Tibial nerve (tissue), 4 donors: Measurements from ENCODE around the gene DYNLRB1.

ENCODE experiments used
- CTCF ChIP-seq, 5 experiments: fragments of 200-600 bp in 3 of 5; fragments of 450-650 bp in 2 of 5; sonication (generic) in 3 of 5; IDR thresholded peaks; one replicate each; pipeline ENCODE4 v1.5.1; 2016 to 2019; ENCODE audit warnings: antibody characterized with exemption in 5 of 5, mild to moderate bottlenecking in 3 of 5, moderate library complexity in 2 of 5
- EP300 ChIP-seq, 2 donors: sonication (generic); formaldehyde crosslinking; IDR thresholded peaks; one replicate each; pipeline ENCODE4 v1.6.1; 2017; ENCODE audit warnings: antibody characterized with exemption in 2 of 2, mild to moderate bottlenecking in 1 of 2
- POLR2A ChIP-seq, 2 donors: fragments of 450-650 bp; IDR thresholded peaks; one replicate each; pipeline ENCODE4 v1.6.1; 2017; ENCODE audit warnings: antibody characterized with exemption in 2 of 2, mild to moderate bottlenecking in 2 of 2, moderate library complexity in 2 of 2

GRCh38 chr20:34543463-34544056 lies 27.3 kb downstream of the DYNLRB1 start:
- no peak for TF ChIP-seq POLR2A (IDR thresholded peaks at IDR 0.05)
- no peak for TF ChIP-seq CTCF (IDR thresholded peaks at IDR 0.05)
- TF ChIP-seq EP300 (IDR thresholded peaks at IDR 0.05): no peak
